IPS-20b (cell line): ENCODE results near the gene SUSD4.

Source experiments
- H3K27ac ChIP-seq: one replicate; pipeline ENCODE4 v1.5.1; 2013; ENCODE audit warnings: low read length
- H3K27me3 ChIP-seq: 2 replicates; pipeline ENCODE4 v1.6.1; 2013; ENCODE audit warnings: mild to moderate bottlenecking, low read length, inconsistent platforms; ENCODE audit not compliant: insufficient read depth
- H3K36me3 ChIP-seq: 2 replicates; pipeline ENCODE4 v1.6.1; 2013; ENCODE audit warnings: low read depth, mild to moderate bottlenecking, inconsistent platforms, low read length, moderate library complexity; ENCODE audit not compliant: insufficient read depth
- H3K4me1 ChIP-seq: 2 replicates; pipeline ENCODE4 v1.6.1; 2013; ENCODE audit warnings: mild to moderate bottlenecking, control low read depth, inconsistent platforms, low read length, moderate library complexity; ENCODE audit not compliant: insufficient read depth
- H3K4me3 ChIP-seq: 2 replicates; pipeline ENCODE4 v1.5.1; 2013; ENCODE audit warnings: mild to moderate bottlenecking, low read length, inconsistent platforms
- H3K9ac ChIP-seq: 2 replicates; pipeline ENCODE4 v1.6.1; 2013; ENCODE audit warnings: low read depth, mild to moderate bottlenecking, inconsistent platforms, low read length, moderate library complexity
- H3K9me3 ChIP-seq: 2 replicates; pipeline ENCODE4 v1.6.1; 2013; ENCODE audit warnings: mild to moderate bottlenecking, low read depth, low read length, inconsistent platforms; ENCODE audit not compliant: insufficient read depth

Gene SUSD4

DNA sequence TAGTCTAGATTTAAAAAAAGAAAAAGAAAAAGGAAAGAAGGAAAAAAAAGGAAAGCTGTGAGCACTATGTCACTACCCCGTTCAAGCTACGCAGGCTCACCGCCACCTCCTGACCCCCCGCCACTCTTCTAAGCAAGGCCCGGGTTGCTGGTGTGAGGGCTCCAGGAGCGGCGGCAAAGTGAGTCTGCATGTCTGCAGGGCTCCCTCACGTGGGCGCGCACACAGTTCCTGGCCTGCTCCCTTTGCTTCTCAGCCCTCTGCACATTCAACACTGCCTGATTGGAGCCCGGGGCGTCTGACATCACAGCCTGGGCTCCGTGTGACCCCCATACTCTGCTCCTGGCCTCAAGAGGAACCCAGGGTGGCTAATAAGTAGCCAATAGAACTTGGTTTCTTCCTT is 139.5 kb downstream of the SUSD4 start:
- H3K4me1 ChIP-seq = no peaks in the 10 kb centered on the region
- H3K36me3 ChIP-seq = no peaks in the 10 kb centered on the region
- no peak overlapping the region for H3K4me3 ChIP-seq

DNA sequence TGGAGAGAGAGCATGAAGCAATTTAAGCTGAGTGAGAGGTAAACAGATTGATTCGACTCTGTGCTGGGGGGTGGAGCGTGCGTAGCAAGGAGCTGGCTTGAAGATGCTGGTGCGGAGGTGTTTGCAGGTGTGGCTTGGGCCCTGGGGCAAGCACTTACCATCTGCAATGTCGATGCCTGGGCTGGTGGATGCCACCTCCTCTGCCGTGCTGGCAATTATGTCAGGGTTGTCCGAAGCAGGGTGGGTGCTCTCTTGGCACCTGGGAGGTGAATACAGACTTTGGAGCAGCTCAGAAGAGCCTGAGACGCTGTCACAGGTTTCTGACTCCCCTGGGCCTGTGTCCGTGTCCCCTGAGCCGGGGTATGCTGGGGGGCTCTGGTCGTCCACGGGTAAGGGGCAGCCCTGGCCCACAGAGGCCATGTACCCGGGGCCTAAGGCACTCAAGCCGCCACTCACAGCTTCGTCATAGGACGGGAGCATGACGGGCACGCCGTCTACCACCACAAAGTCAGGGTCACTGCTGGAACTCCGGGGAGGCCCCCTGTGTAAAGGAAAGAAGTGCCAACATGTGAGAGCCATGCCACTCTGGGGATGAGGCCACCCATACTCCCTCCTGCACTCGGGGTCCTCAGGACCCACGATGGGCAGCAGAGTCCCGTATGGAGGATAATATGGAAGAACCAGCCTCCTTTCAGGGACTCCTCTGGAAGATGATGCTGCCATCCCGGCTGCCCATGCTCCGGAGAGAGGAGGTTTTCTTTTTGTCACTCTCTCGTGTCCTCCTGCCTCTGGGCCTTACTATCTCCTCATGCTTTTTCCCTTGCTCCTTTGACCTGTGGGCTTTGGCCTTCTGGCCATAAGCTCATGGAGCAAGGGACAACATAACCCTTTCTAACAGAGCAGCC is 140.6 kb downstream of the SUSD4 start:
- Histone ChIP-seq H3K27ac (no peak overlapping the region), H3K9ac (no peak overlapping the region), H3K4me3 (no peak overlapping the region), H3K9me3 (peaks cover 12% of the 10 kb centered on the region; the same call in 1 of the 2 replicates), H3K36me3 (no peaks in the 10 kb centered on the region), H3K27me3 (no peaks in the 10 kb centered on the region), H3K4me1 (no peaks in the 10 kb centered on the region)

More for the DNA sequence above, 139.5 kb downstream of the SUSD4 start:
- no peak overlapping the region for H3K27ac ChIP-seq
- no peaks in the 10 kb centered on the region for H3K27me3 ChIP-seq
- H3K9me3 ChIP-seq = 0 out of 2 replicates have a peak, but pooled peaks cover 3% of the 10 kb centered on the region
- H3K9ac ChIP-seq = no peak overlapping the region

DNA sequence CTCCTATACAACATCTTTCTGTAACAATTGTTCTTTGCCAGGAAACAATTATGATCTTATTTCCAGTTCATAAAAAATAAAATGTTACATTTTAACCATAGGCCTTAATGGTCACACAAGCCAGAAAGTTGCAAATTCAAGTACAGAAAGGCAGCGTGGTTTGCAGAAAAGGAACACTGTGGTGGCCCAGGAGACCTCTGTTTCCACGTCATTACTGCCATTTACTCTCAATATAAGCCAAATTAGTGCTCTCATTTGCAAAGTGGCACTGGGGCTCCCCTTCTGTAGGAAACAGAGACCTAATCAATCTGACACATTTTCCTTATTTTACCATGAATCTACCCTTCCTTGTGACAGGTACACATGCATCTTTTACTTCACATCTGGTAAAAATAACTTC is 141.6 kb downstream of the SUSD4 start:
- Histone ChIP-seq H3K36me3 (no peaks in the 10 kb centered on the region), H3K9ac (no peak overlapping the region), H3K4me3 (no peak overlapping the region), H3K27me3 (no peaks in the 10 kb centered on the region), H3K4me1 (no peaks in the 10 kb centered on the region), H3K9me3 (peaks cover 12% of the 10 kb centered on the region; the same call in 1 of the 2 replicates), H3K27ac (no peak overlapping the region)

DNA sequence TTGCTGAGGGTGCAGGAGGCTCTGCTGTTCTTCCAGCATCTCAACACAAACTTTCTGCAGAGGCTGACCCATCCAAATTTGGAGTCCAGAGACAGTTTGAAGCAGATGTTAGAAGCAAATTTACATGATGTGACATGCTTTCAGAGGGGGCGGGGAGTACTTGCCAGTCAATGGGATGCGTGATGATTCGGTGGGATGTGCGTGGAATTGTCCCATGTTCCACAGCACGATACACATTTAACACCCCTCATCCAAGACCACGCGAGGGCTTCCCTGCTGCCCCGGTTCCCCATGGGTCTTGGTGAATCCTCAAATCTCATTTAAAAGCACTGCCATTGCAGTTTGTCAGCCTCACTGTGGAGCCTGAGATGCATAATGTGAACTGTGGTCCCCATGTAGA is 142.3 kb downstream of the SUSD4 start:
- Histone ChIP-seq H3K36me3 (no peaks in the 10 kb centered on the region), H3K4me1 (no peaks in the 10 kb centered on the region), H3K4me3 (no peak overlapping the region), H3K27me3 (no peaks in the 10 kb centered on the region), H3K9ac (no peak overlapping the region), H3K27ac (no peak overlapping the region), H3K9me3 (peaks cover 12% of the 10 kb centered on the region; the same call in 1 of the 2 replicates)

DNA sequence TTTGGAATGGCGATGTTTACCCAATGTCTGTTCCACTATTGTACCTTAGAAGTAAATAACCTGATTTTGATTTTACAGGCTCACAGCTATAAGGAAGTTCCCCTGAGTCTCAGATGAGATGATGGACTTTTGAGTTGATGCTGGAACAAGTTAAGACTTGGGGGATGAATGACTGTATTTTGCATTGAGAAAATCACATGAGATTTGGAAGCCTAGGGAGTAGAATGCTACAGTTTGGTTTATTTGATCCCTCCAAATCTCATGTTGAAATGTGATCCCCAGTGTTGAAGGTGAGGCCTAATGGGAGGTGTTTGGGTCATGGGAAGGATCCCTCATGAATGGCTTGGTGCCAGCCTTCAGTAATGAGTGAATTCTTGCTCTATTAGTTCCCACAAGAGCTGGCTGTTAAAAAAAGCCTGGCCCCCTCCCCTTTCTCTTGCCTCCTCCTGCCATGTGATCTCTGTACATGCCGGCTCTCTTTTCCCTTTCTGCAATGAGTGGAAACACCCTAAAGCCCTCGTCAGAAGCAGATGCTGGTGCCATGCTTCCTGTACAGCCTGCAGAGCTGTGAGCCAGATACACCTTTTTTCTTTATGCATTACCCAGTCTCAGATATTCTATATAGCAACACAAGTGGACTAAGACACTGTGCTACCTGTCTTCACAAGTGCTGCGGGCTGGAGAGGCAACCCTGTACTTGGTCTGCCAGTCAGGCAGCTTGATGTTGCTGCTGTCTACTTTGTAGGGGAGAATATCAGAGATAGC is 143.9 kb downstream of the SUSD4 start:
- Histone ChIP-seq H3K4me3 (no peak overlapping the region), H3K9me3 (peaks cover 12% of the 10 kb centered on the region; the same call in 1 of the 2 replicates), H3K4me1 (no peaks in the 10 kb centered on the region), H3K9ac (no peak overlapping the region), H3K36me3 (no peaks in the 10 kb centered on the region), H3K27me3 (no peaks in the 10 kb centered on the region), H3K27ac (no peak overlapping the region)

DNA sequence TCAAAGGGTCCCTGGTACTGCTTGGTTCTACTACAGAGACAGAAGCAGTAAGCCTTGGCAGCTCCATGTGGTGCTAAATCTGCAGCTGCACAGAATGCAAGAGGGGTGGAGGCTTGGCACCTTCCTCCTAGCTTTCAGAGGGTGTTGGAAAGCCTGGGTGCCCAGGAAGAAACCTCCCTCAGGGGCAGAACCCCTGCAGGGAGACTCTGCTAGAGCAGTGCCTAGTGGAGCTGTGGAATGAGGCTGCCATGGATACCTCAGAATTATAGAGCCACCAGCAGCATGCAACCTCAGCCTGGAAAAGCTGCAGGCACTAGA is 144.7 kb downstream of the SUSD4 start:
- Histone ChIP-seq H3K27me3 (no peaks in the 10 kb centered on the region), H3K27ac (no peak overlapping the region)

DNA sequence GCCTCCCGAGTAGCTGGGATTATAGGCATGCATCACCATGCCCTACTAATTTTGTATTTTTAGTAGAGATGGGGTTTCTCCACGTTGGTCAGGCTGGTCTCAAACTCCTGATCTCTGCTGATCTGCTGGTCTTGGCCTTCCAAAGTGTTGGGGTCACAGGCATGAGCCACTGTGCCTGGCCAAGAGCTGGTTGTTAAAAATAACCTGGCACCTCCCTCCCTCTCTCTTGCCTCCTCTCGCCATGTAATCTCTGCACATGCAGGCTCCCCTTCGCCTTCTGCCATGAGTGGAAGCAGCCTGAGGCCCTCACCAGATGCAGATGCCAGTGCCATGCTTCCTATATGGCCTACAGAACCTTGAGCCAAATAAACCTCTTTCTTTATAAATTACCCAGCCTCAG is 146.2 kb downstream of the SUSD4 start:
- no peak overlapping the region for H3K27ac ChIP-seq
- H3K9ac ChIP-seq = no peak overlapping the region
- no peaks in the 10 kb centered on the region for H3K4me1 ChIP-seq
- peaks cover 12% of the 10 kb centered on the region; the same call in 1 of the 2 replicates for H3K9me3 ChIP-seq
- no peak overlapping the region for H3K4me3 ChIP-seq
- H3K36me3 ChIP-seq = no peaks in the 10 kb centered on the region
- no peaks in the 10 kb centered on the region for H3K27me3 ChIP-seq

More for the DNA sequence above, 144.7 kb downstream of the SUSD4 start:
- no peak overlapping the region for H3K4me3 ChIP-seq
- peaks cover 12% of the 10 kb centered on the region; the same call in 1 of the 2 replicates for H3K9me3 ChIP-seq
- H3K9ac ChIP-seq = no peak overlapping the region
- H3K36me3 ChIP-seq = no peaks in the 10 kb centered on the region
- no peaks in the 10 kb centered on the region for H3K4me1 ChIP-seq

DNA sequence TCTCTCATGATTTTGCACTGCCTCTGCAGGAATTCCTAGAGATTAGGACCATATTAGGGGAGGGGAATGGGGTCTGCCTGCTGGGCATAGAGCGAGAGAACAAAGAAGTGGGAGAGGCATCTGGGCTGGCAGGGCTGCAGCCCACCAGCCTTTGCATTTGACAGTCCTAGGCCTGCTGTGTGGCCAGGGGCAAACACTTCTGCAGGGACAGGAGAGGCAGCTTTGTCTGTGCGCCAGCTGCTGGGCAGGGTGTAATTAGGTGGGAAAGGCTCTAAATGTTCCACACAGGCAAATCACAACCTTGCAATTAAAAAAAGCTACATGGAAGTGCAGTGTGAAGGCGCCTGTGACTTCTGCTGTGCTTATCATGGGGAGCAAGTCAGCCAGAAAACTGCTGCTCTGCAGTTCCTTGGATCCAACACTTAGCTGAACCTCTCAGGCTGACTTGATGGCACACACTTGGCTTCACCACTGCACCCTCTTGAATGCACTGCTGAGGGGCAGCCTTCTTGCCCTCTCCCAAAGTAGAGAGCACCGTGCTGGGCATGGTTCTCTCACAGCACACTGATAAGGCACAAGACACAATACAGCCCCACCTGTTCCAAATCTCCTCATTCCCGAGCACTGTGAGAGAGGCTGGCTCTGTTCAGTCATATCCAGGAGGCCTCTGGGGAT is 147.3 kb downstream of the SUSD4 start:
- Histone ChIP-seq H3K36me3 (no peaks in the 10 kb centered on the region), H3K9ac (no peak overlapping the region), H3K27me3 (no peaks in the 10 kb centered on the region), H3K27ac (no peak overlapping the region), H3K4me3 (no peak overlapping the region), H3K4me1 (no peaks in the 10 kb centered on the region), H3K9me3 (peaks cover 12% of the 10 kb centered on the region; the same call in 1 of the 2 replicates)

DNA sequence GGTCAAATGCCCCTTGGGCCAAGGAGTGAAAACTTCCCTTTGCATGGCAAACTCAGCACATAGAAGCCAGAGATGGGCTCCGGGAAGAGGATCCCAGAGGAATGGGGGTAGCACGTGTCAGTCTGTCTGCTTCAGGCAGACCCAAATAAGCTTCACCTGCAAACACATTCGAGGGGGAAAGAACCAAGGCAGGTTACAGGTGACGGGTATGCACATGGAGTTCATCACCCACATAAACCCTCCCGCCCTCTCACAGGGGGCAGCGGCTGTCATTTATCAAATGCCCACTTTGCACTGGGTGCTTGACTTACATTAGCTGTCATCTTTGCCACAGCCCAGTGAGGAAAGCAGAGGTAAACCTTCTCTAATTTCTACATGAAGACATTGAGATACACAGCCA is 147.9 kb downstream of the SUSD4 start:
- no peak overlapping the region for H3K4me3 ChIP-seq
- no peaks in the 10 kb centered on the region for H3K27me3 ChIP-seq
- H3K9ac ChIP-seq = no peak overlapping the region
- no peaks in the 10 kb centered on the region for H3K36me3 ChIP-seq
- peaks cover 12% of the 10 kb centered on the region; the same call in 1 of the 2 replicates for H3K9me3 ChIP-seq
- H3K27ac ChIP-seq = no peak overlapping the region
- no peaks in the 10 kb centered on the region for H3K4me1 ChIP-seq

DNA sequence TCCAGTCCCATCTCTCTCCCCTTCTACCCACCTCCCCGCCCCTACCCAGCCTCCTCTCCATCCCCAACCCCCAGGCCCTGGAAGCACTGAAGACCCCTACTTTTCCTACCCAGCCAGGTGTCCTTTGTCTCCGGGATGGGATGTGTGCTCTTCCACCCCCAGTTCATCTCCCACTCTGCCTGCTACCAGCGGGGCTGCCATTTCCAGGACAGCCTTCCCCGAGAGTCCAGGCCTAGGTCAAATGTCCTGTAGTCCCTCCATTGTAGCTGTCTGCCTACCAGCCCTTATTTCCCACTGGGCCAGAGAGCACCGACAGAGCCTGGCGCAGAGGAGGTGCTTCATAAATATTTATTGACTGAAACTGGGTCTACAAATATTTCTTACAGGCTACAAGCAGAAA is 148.9 kb downstream of the SUSD4 start:
- Histone ChIP-seq H3K36me3 (no peaks in the 10 kb centered on the region), H3K27ac (no peak overlapping the region), H3K27me3 (no peaks in the 10 kb centered on the region), H3K9me3 (peaks cover 12% of the 10 kb centered on the region; the same call in 1 of the 2 replicates), H3K4me3 (no peak overlapping the region), H3K9ac (no peak overlapping the region), H3K4me1 (no peaks in the 10 kb centered on the region)

DNA sequence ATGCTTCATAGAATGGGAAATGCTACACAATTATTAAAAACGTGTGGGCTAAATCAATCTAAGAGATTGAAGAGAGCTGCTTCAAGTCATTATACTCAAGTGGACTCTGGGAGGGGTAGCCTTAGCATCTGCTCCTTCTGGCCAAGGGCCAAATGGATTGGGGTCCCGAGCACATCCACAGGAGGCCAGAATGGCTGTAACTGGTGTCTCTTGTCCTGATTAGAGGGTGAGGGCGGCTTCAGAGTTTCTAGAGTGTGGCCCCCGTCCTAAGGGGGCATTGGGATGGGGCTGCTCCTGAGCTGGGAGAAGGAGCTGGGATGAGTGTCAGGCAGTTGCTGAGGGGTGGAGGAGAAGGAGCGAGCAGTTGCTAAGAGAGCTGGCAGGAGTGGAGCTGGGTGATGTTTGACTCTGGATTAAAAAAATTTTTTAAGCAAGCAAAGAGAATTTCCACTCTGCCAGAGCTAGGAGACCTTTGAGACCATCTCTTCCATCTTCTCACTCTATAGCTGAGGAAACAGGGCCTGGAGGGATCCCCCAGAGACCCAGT is 149.6 kb downstream of the SUSD4 start:
- Histone ChIP-seq H3K27ac (no peak overlapping the region), H3K4me1 (no peaks in the 10 kb centered on the region), H3K27me3 (no peaks in the 10 kb centered on the region), H3K4me3 (no peak overlapping the region), H3K9me3 (peaks cover 9% of the 10 kb centered on the region; the same call in 1 of the 2 replicates), H3K36me3 (no peaks in the 10 kb centered on the region), H3K9ac (no peak overlapping the region)
